Measurements from ENCODE around the gene FARSA. TPM values are rescaled to one million over a fixed set of nuclear protein-coding genes. Genes with fewer than 3 reads are reported as not detected.

The FARSA gene
- total RNA-seq, 6 donors from 2014 or later: 35.3 to 104 (median 53.4) TPM

- 10 to 15% methylated on average over 6 to 22 of the region's 22 CpGs for WGBS, 2 donors
- ATAC-seq (ENCODE audit: low FRiP score in 2 of 2): peak; percentile 60 to 64
- H3K4me3 ChIP-seq: peak overlapping the region in 3 of 4 donors; percentile 16 to 32 (median 17)
Observed at GRCh38 chr19:12913011-12913561, 20.4 kb downstream of the FARSA start.

GRCh38 chr19:12912571-12912970 is 20.9 kb downstream of the FARSA start:
- H3K36me3 ChIP-seq: no peaks in the 10 kb centered on the region
- DNase-seq (no peak), ATAC-seq (ENCODE audit: low FRiP score in 2 of 2) (no peak)
- H3K4me1 ChIP-seq: peaks cover 20 to 25% (median 21%) of the 10 kb centered on the region in 4 donors
- WGBS, 2 donors: 39 to 65% methylated on average over 4 of the region's 4 CpGs
- peak overlapping the region in 3 of 4 donors; percentile 16 to 32 (median 17) for H3K4me3 ChIP-seq
- TF ChIP-seq CTCF (IDR thresholded peaks at IDR 0.05): no peak
- no peak for TF ChIP-seq POLR2A (IDR thresholded peaks at IDR 0.05)
- TF ChIP-seq POLR2AphosphoS5 (IDR thresholded peaks at IDR 0.05): no peak
- TF ChIP-seq EP300 (IDR thresholded peaks at IDR 0.05): no peak
- H3K27ac ChIP-seq: peak overlapping the region in 3 of 4 donors; percentile 13 to 73 (median 71)
- no peaks in the 10 kb centered on the region for H3K27me3 ChIP-seq
- H3K9me3 ChIP-seq: no peaks in the 10 kb centered on the region

More at GRCh38 chr19:12913011-12913561, 20.4 kb downstream of the FARSA start:
- no peaks in the 10 kb centered on the region for H3K9me3 ChIP-seq
- peaks cover 20 to 25% (median 21%) of the 10 kb centered on the region in 4 donors for H3K4me1 ChIP-seq
- peak overlapping the region; percentile 13 to 73 (median 59) for H3K27ac ChIP-seq
- TF ChIP-seq POLR2AphosphoS5 (IDR thresholded peaks at IDR 0.05): no peak
- TF ChIP-seq EP300 (IDR thresholded peaks at IDR 0.05): no peak
- no peak for TF ChIP-seq CTCF (IDR thresholded peaks at IDR 0.05)
- no peak for TF ChIP-seq POLR2A (IDR thresholded peaks at IDR 0.05)
- H3K27me3 ChIP-seq: no peaks in the 10 kb centered on the region
- no peaks in the 10 kb centered on the region for H3K36me3 ChIP-seq
- DNase-seq: peak; percentile 71 to 85

- no peak for TF ChIP-seq POLR2A (IDR thresholded peaks at IDR 0.05)
- no peak for TF ChIP-seq POLR2AphosphoS5 (IDR thresholded peaks at IDR 0.05)
- TF ChIP-seq CTCF (IDR thresholded peaks at IDR 0.05): no peak
- TF ChIP-seq EP300 (IDR thresholded peaks at IDR 0.05): no peak
- 76 to 84% methylated on average over 9 of the region's 9 CpGs for WGBS, 2 donors
- Histone ChIP-seq H3K27ac (peak overlapping the region in 2 of 4 donors; percentile 16 to 54), H3K4me1 (peaks cover 0 to under 1% (median under 1%) of the 10 kb centered on the region in 4 donors), H3K27me3 (no peaks in the 10 kb centered on the region), H3K4me3 (no peak overlapping the region), H3K36me3 (no peaks in the 10 kb centered on the region), H3K9me3 (no peaks in the 10 kb centered on the region)
- DNase-seq: peak in 1 of 2 donors; percentile 78
- peak in 1 of 2 donors; percentile 76 for ATAC-seq (ENCODE audit: low FRiP score in 2 of 2)
Observed at GRCh38 chr19:12907166-12907565, 26.3 kb downstream of the FARSA start.

- no peak overlapping the region for H3K27ac ChIP-seq
- TF ChIP-seq CTCF (IDR thresholded peaks at IDR 0.05) (no peak), EP300 (IDR thresholded peaks at IDR 0.05) (no peak), POLR2A (IDR thresholded peaks at IDR 0.05) (no peak), POLR2AphosphoS5 (IDR thresholded peaks at IDR 0.05) (no peak)
- no peak for DNase-seq
- H3K4me1 ChIP-seq: no peaks in the 10 kb centered on the region
- 74 to 84% methylated on average over 10 of the region's 10 CpGs for WGBS, 2 donors
- H3K36me3 ChIP-seq: peaks cover 0 to 37% (median 28%) of the 10 kb centered on the region in 4 donors
- no peak for ATAC-seq (ENCODE audit: low FRiP score in 2 of 2)
- H3K4me3 ChIP-seq: no peak overlapping the region
- H3K9me3 ChIP-seq: no peaks in the 10 kb centered on the region
- H3K27me3 ChIP-seq: no peaks in the 10 kb centered on the region
Observed at GRCh38 chr19:12899891-12900518, 33.5 kb downstream of the FARSA start.

Measured in upper lobe of left lung (tissue), 6 donors.